Measurements from ENCODE around the gene TGIF2.

Gene TGIF2

GRCh38 chr20:36641506-36641843 lies 68.1 kb downstream of the TGIF2 start:
- POLR2A ChIA-PET, result no interaction called here
- no peak for DNase-seq (ENCODE audit: extremely low spot score)
- no peak for TF ChIP-seq BHLHE40 (IDR thresholded peaks at IDR 0.05; ENCODE audit: borderline replicate concordance)
- no peak for TF ChIP-seq NFRKB (IDR thresholded peaks at IDR 0.05)
- no peak for TF ChIP-seq L3MBTL2 (conservative IDR thresholded peaks at IDR 0.05)
- no peak for TF ChIP-seq TARDBP (IDR thresholded peaks at IDR 0.05)
- no peak for TF ChIP-seq FOXA1 (IDR thresholded peaks at IDR 0.05)
- TF ChIP-seq ELF4 (IDR thresholded peaks at IDR 0.05), result no peak
- no peak for TF ChIP-seq FOXK2 (IDR thresholded peaks at IDR 0.05)
- no peak for TF ChIP-seq ZNF384 (IDR thresholded peaks at IDR 0.05)
- TF ChIP-seq HDGF (IDR thresholded peaks at IDR 0.05; ENCODE audit: borderline replicate concordance), result no peak
- no peak for TF ChIP-seq SUZ12 (IDR thresholded peaks at IDR 0.05)
- no peak for TF ChIP-seq CTBP1 (IDR thresholded peaks at IDR 0.05; ENCODE audit: borderline replicate concordance)
- CTCF ChIA-PET, result no interaction called here

GRCh38 chr20:36642136-36642535 lies 68.7 kb downstream of the TGIF2 start:
- ChIA-PET CTCF (no interaction called here), POLR2A (no interaction called here)
- TF ChIP-seq SP1 (IDR thresholded peaks at IDR 0.05) (no peak), L3MBTL2 (conservative IDR thresholded peaks at IDR 0.05) (no peak), HDGF (IDR thresholded peaks at IDR 0.05; ENCODE audit: borderline replicate concordance) (no peak), TARDBP (IDR thresholded peaks at IDR 0.05) (no peak), SUZ12 (IDR thresholded peaks at IDR 0.05) (no peak), FOXK2 (IDR thresholded peaks at IDR 0.05) (no peak), ZNF384 (IDR thresholded peaks at IDR 0.05) (no peak), ELF4 (IDR thresholded peaks at IDR 0.05) (no peak), FOXM1 (IDR thresholded peaks at IDR 0.05; ENCODE audit: borderline replicate concordance) (no peak), LEF1 (IDR thresholded peaks at IDR 0.05; ENCODE audit: borderline replicate concordance) (no peak)

More at GRCh38 chr20:36642136-36642535, 68.7 kb downstream of the TGIF2 start:
- DNase-seq (ENCODE audit: extremely low spot score), result no peak

Data from HEK293T (cell line).